Astrocyte (in vitro differentiated cells and primary cell): ENCODE measurements around the gene TELO2. TPM values are rescaled to one million over a fixed set of nuclear protein-coding genes. Genes with fewer than 3 reads are reported as not detected.

ENCODE experiments used
- DNase-seq: peaks from one replicate; pipeline ENCODE4 v3.0.0-alpha.2; 2010; ENCODE audit warnings: low read depth
- FAIRE-seq: peaks from 2 replicates; lab custom pipeline; 2011; peaks lifted over from hg19 to GRCh38; lab: Jason Lieb, UNC
- H2AFZ ChIP-seq: 2 replicates; pipeline ENCODE4 v1.6.0; 2012; ENCODE audit warnings: low read depth, low read length, inconsistent platforms
- H3K27ac ChIP-seq: 2 replicates; pipeline ENCODE4 v1.5.1; 2011; ENCODE audit warnings: low read depth, low read length, inconsistent platforms
- H3K27me3 ChIP-seq: 2 replicates; pipeline ENCODE4 v1.6.0; 2011; ENCODE audit warnings: low read length, inconsistent platforms; ENCODE audit not compliant: insufficient read depth
- H3K36me3 ChIP-seq: 2 replicates; pipeline ENCODE4 v1.5.1; 2011; ENCODE audit warnings: low read length, inconsistent platforms; ENCODE audit not compliant: insufficient read depth
- H3K4me1 ChIP-seq: 2 replicates; pipeline ENCODE4 v1.5.1; 2011; ENCODE audit warnings: low read length, inconsistent platforms; ENCODE audit not compliant: insufficient read depth
- H3K4me2 ChIP-seq: 2 replicates; pipeline ENCODE4 v1.6.0; 2012; ENCODE audit warnings: low read length, inconsistent platforms
- H3K4me3 ChIP-seq: 2 replicates; pipeline ENCODE4 v1.5.1; 2011; ENCODE audit warnings: low read depth, mild to moderate bottlenecking, low read length, inconsistent platforms; ENCODE audit not compliant: insufficient read depth
- H3K79me2 ChIP-seq: 2 replicates; pipeline ENCODE4 v1.6.0; 2012; ENCODE audit warnings: mild to moderate bottlenecking, low read length, inconsistent platforms; ENCODE audit not compliant: insufficient read depth
- H3K9ac ChIP-seq: 2 replicates; pipeline ENCODE4 v1.6.0; 2012; ENCODE audit warnings: mild to moderate bottlenecking, low read length, inconsistent platforms
- H3K9me3 ChIP-seq: 2 replicates; pipeline ENCODE4 v1.5.1; 2012; ENCODE audit warnings: low read depth, mild to moderate bottlenecking, low read length, inconsistent platforms; ENCODE audit not compliant: insufficient read depth
- H4K20me1 ChIP-seq: 2 replicates; pipeline ENCODE4 v1.6.0; 2012; ENCODE audit warnings: low read length, inconsistent platforms; ENCODE audit not compliant: insufficient read depth
- H3K27ac Mint-ChIP-seq: one replicate; pipeline ENCODE4 v1.8.0; 2021; ENCODE audit warnings: mild to moderate bottlenecking, mixed read lengths; ENCODE audit not compliant: unreplicated experiment
- H3K27me3 Mint-ChIP-seq: one replicate; pipeline ENCODE4 v1.8.0; 2021; ENCODE audit warnings: low read depth, mixed read lengths; ENCODE audit not compliant: unreplicated experiment
- H3K36me3 Mint-ChIP-seq: one replicate; pipeline ENCODE4 v1.8.0; 2021; ENCODE audit warnings: low read depth, mixed read lengths; ENCODE audit not compliant: unreplicated experiment
- H3K4me1 Mint-ChIP-seq: one replicate; pipeline ENCODE4 v1.8.0; 2021; ENCODE audit warnings: low read depth, mixed read lengths; ENCODE audit not compliant: unreplicated experiment
- H3K4me3 Mint-ChIP-seq: one replicate; pipeline ENCODE4 v1.8.0; 2021; ENCODE audit warnings: mild to moderate bottlenecking, moderate library complexity, mixed read lengths; ENCODE audit not compliant: unreplicated experiment
- H3K9me3 Mint-ChIP-seq: one replicate; pipeline ENCODE4 v1.8.0; 2021; ENCODE audit warnings: mild to moderate bottlenecking, mixed read lengths; ENCODE audit not compliant: unreplicated experiment
- CTCF ChIP-seq: IDR thresholded peaks from 2 replicates; pipeline ENCODE4 v1.5.1; 2011; ENCODE audit warnings: low read depth, mild to moderate bottlenecking, inconsistent platforms, low read length, moderate library complexity; ENCODE audit not compliant: insufficient read depth
- EZH2 ChIP-seq: IDR thresholded peaks from 2 replicates; pipeline ENCODE4 v1.6.1; 2012; ENCODE audit warnings: mild to moderate bottlenecking, low read length, inconsistent platforms; ENCODE audit not compliant: insufficient read depth
- total RNA-seq: library from RNA; stranded (reverse); gene quantifications from 2 replicates; pipeline ENCODE4 v1.2.1, GENCODE V29; 2021

The TELO2 gene
- total RNA-seq, 1 donor from 2014 or later = 21.1 TPM

DNA sequence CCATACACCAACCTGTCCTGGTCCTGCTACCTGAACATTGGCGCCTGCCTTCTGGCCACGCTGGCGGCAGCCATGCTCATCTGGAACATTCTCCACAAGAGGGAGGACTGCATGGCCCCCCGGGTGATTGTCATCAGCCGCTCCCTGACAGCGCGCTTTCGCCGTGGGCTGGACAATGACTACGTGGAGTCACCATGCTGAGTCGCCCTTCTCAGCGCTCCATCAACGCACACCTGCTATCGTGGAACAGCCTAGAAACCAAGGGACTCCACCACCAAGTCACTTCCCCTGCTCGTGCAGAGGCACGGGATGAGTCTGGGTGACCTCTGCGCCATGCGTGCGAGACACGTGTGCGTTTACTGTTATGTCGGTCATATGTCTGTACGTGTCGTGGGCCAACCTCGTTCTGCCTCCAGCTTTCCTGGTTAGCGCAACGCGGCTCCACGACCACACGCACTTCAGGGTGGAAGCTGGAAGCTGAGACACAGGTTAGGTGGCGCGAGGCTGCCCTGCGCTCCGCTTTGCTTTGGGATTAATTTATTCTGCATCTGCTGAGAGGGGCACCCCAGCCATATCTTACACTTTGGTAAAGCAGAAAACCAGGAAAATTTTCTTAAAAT lies 61.8 kb downstream of the TELO2 start:
- H3K27me3 ChIP-seq = no peaks in the 10 kb centered on the region
- no peaks in the 10 kb centered on the region for H3K9me3 Mint-ChIP-seq
- no peaks in the 10 kb centered on the region for H3K9me3 ChIP-seq
- no peak overlapping the region for H3K9ac ChIP-seq
- no peak overlapping the region for H2AFZ ChIP-seq
- H3K27me3 Mint-ChIP-seq = no peaks in the 10 kb centered on the region
- no peak overlapping the region for H3K4me3 Mint-ChIP-seq
- H4K20me1 ChIP-seq = no peaks in the 10 kb centered on the region
- no peaks in the 10 kb centered on the region for H3K4me1 Mint-ChIP-seq
- DNase-seq (no peak), FAIRE-seq (no peak)
- no peak overlapping the region for H3K27ac Mint-ChIP-seq
- H3K4me1 ChIP-seq = no peaks in the 10 kb centered on the region
- no peak for TF ChIP-seq EZH2
- TF ChIP-seq CTCF = no peak
- H3K4me2 ChIP-seq = no peak overlapping the region
- H3K79me2 ChIP-seq = no peaks in the 10 kb centered on the region
- H3K36me3 Mint-ChIP-seq = peaks cover 19% of the 10 kb centered on the region
- no peak overlapping the region for H3K27ac ChIP-seq
- peaks cover 4% of the 10 kb centered on the region for H3K36me3 ChIP-seq
- no peak overlapping the region for H3K4me3 ChIP-seq

- DNase-seq (no peak), FAIRE-seq (no peak)
- no peak overlapping the region for H3K27ac ChIP-seq
- Mint-ChIP-seq H3K4me3 (no peak overlapping the region), H3K27me3 (no peaks in the 10 kb centered on the region), H3K9me3 (no peaks in the 10 kb centered on the region), H3K36me3 (peaks cover 21% of the 10 kb centered on the region), H3K27ac (no peak overlapping the region), H3K4me1 (peaks cover 2% of the 10 kb centered on the region)
- H3K9me3 ChIP-seq = no peaks in the 10 kb centered on the region
- no peak overlapping the region for H3K4me2 ChIP-seq
- no peaks in the 10 kb centered on the region for H3K4me1 ChIP-seq
- no peak for TF ChIP-seq CTCF
- TF ChIP-seq EZH2 = no peak
- H2AFZ ChIP-seq = no peak overlapping the region
- H3K4me3 ChIP-seq = no peak overlapping the region
- H3K79me2 ChIP-seq = no peaks in the 10 kb centered on the region
- H3K36me3 ChIP-seq = peaks cover 4% of the 10 kb centered on the region
- no peak overlapping the region for H3K9ac ChIP-seq
- H4K20me1 ChIP-seq = no peaks in the 10 kb centered on the region
- no peaks in the 10 kb centered on the region for H3K27me3 ChIP-seq
Measured at GRCh38 chr16:1556254-1556653, 63.1 kb downstream of the TELO2 start.

DNA sequence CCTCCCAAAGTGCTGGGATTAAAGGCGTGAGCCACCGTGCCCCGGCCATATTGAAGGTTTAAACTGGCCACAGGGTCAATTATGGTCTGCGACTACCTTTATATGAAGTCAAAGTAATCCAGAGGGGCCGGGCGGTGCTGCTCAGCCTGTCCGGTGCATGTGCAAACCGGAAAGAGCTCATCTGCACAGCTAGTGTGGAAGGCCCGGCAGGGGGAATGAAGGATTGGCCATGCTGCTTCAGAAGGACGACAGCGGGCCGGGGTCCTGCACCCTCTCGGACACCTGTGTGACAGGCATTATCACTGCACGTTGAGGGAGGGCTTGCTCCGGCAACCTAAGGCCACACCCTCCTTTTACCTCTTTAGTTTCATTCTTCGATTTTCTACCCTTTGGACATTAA lies 63.9 kb downstream of the TELO2 start:
- peaks cover 4% of the 10 kb centered on the region for H3K36me3 ChIP-seq

More for the DNA sequence above, 63.9 kb downstream of the TELO2 start:
- Histone ChIP-seq H3K4me3 (no peak overlapping the region), H3K9me3 (no peaks in the 10 kb centered on the region), H3K27ac (no peak overlapping the region), H4K20me1 (no peaks in the 10 kb centered on the region), H3K79me2 (no peaks in the 10 kb centered on the region), H3K4me1 (no peaks in the 10 kb centered on the region), H3K27me3 (no peaks in the 10 kb centered on the region), H3K9ac (no peak overlapping the region), H3K4me2 (no peak overlapping the region), H2AFZ (no peak overlapping the region)
- no peak overlapping the region for H3K27ac Mint-ChIP-seq
- FAIRE-seq (no peak), DNase-seq (no peak)
- H3K4me1 Mint-ChIP-seq = peaks cover 5% of the 10 kb centered on the region
- H3K36me3 Mint-ChIP-seq = peaks cover 24% of the 10 kb centered on the region
- no peaks in the 10 kb centered on the region for H3K27me3 Mint-ChIP-seq
- H3K4me3 Mint-ChIP-seq = no peak overlapping the region
- TF ChIP-seq EZH2 (no peak), CTCF (no peak)
- H3K9me3 Mint-ChIP-seq = no peaks in the 10 kb centered on the region
